Measurements from ENCODE around the gene AK2. TPM values are rescaled to one million over a fixed set of nuclear protein-coding genes. Genes with fewer than 3 reads are reported as not detected.
A peak's percentile ranks its signal among the peaks of the same experiment; 100 is the strongest.

The AK2 gene
- total RNA-seq, 6 donors from 2014 or later: 90.1 to 123 (median 115) TPM

- no peaks in the 10 kb centered on the region for H3K36me3 ChIP-seq
- H3K4me1 ChIP-seq: peaks cover 10 to 19% (median 15%) of the 10 kb centered on the region in 4 donors
- peak overlapping the region; percentile 54 to 91 (median 61) for H3K4me3 ChIP-seq
- H3K9me3 ChIP-seq: no peaks in the 10 kb centered on the region
- H3K27me3 ChIP-seq: no peaks in the 10 kb centered on the region
- peak in 1 of 2 donors; percentile 60 for ATAC-seq (ENCODE audit: low FRiP score in 2 of 2)
- WGBS, 2 donors: 15 to 32% methylated on average over 25 to 33 of the region's 35 CpGs
- H3K27ac ChIP-seq: peak overlapping the region in 3 of 4 donors; percentile 16 to 65 (median 41)
- peak in 1 of 2 donors; percentile 64 for DNase-seq
- TF ChIP-seq POLR2A (IDR thresholded peaks at IDR 0.05) (no peak), CTCF (IDR thresholded peaks at IDR 0.05) (no peak), POLR2AphosphoS5 (IDR thresholded peaks at IDR 0.05) (no peak), EP300 (IDR thresholded peaks at IDR 0.05) (no peak)
Observed at GRCh38 chr1:33081554-33082305, 45.0 kb upstream of the AK2 start.

- no peak for TF ChIP-seq EP300 (IDR thresholded peaks at IDR 0.05)
- peak in 3 of 4 donors; percentile 60 to 76 (median 75) for TF ChIP-seq POLR2A (IDR thresholded peaks at IDR 0.05)
- TF ChIP-seq POLR2AphosphoS5 (IDR thresholded peaks at IDR 0.05): peak; percentile 10 to 86
- TF ChIP-seq CTCF (IDR thresholded peaks at IDR 0.05): peak in 1 of 6 experiments; percentile 28
- H3K4me1 ChIP-seq: peaks cover 10 to 19% (median 15%) of the 10 kb centered on the region in 4 donors
- 0% methylated on average over 19 to 28 of the region's 52 CpGs for WGBS, 2 donors
- no peaks in the 10 kb centered on the region for H3K27me3 ChIP-seq
- peak within 1 kb of the TSS; percentile 54 to 91 (median 61) for H3K4me3 ChIP-seq
- peak; percentile 96 to 98 for ATAC-seq (ENCODE audit: low FRiP score in 2 of 2)
- peak; percentile 98 to 99 for DNase-seq
- no peaks in the 10 kb centered on the region for H3K36me3 ChIP-seq
- H3K9me3 ChIP-seq: no peaks in the 10 kb centered on the region
- peak within 1 kb of the TSS in 3 of 4 donors; percentile 16 to 65 (median 41) for H3K27ac ChIP-seq
Observed at GRCh38 chr1:33080885-33081553, 44.3 kb upstream of the AK2 start, which contains the start of gene AZIN2. Gene AZIN2 (plus strand): TSS chr1:33081153. CDS start chr1:33082250, 1,097 bp downstream.

GRCh38 chr1:33080373-33080772 is 43.7 kb upstream of the AK2 start:
- ATAC-seq (ENCODE audit: low FRiP score in 2 of 2): no peak
- no peak for DNase-seq
- Histone ChIP-seq H3K27ac (no peak overlapping the region), H3K4me1 (peaks cover 10 to 19% (median 15%) of the 10 kb centered on the region in 4 donors), H3K4me3 (peak overlapping the region in 3 of 4 donors; percentile 56 to 91 (median 66)), H3K27me3 (no peaks in the 10 kb centered on the region), H3K9me3 (no peaks in the 10 kb centered on the region), H3K36me3 (no peaks in the 10 kb centered on the region)
- TF ChIP-seq CTCF (IDR thresholded peaks at IDR 0.05) (no peak), POLR2A (IDR thresholded peaks at IDR 0.05) (no peak), POLR2AphosphoS5 (IDR thresholded peaks at IDR 0.05) (no peak), EP300 (IDR thresholded peaks at IDR 0.05) (no peak)
- WGBS, 2 donors: 54 to 68% methylated on average over 6 of the region's 6 CpGs

- 31 to 64% methylated on average over 1 of the region's 1 CpG for WGBS, 2 donors
Observed at GRCh38 chr1:33078030-33078591, 41.4 kb upstream of the AK2 start.

More at GRCh38 chr1:33078030-33078591, 41.4 kb upstream of the AK2 start:
- Histone ChIP-seq H3K9me3 (no peaks in the 10 kb centered on the region), H3K4me1 (peaks cover 10 to 19% (median 15%) of the 10 kb centered on the region in 4 donors), H3K27ac (no peak overlapping the region), H3K27me3 (no peaks in the 10 kb centered on the region), H3K4me3 (no peak overlapping the region), H3K36me3 (no peaks in the 10 kb centered on the region)
- TF ChIP-seq POLR2A (IDR thresholded peaks at IDR 0.05) (no peak), EP300 (IDR thresholded peaks at IDR 0.05) (no peak), POLR2AphosphoS5 (IDR thresholded peaks at IDR 0.05) (no peak)
- no peak for ATAC-seq (ENCODE audit: low FRiP score in 2 of 2)
- DNase-seq: no peak

Data from upper lobe of left lung (tissue), 6 donors.